ENCODE results near the gene SLC25A4. TPM values are rescaled to one million over a fixed set of nuclear protein-coding genes. Genes with fewer than 3 reads are reported as not detected.
"Not testable (repeated sequence)": the region's sequence is repeated elsewhere in the genome, so short reads cannot be mapped to it uniquely, and the experiment has no call there.

Gene SLC25A4
- total RNA-seq, 2 experiments from 2014 or later: 3.3 to 4.8 TPM

GRCh38 chr4:185186769-185187168, 43.7 kb downstream of the SLC25A4 start:
- no peak overlapping the region for H3K4me3 Mint-ChIP-seq
- peaks cover under 1% of the 10 kb centered on the region for H3K4me1 Mint-ChIP-seq (ENCODE audit: low read depth)
- ChIA-PET CTCF (interaction anchor here (0.8 to 2.1 kb wide), 5 partner anchors 9 to 411 kb away, joined by 3 to 10 read pairs (median 4); no protein-coding TSS in a partner anchor), POLR2A (no interaction called here)
- peaks cover 22% of the 10 kb centered on the region for H3K36me3 Mint-ChIP-seq (ENCODE audit: low read depth)
- DNase-seq (no peak), ATAC-seq (no peak)
- no peak overlapping the region for H3K27ac Mint-ChIP-seq
- no peaks in the 10 kb centered on the region for H3K27me3 Mint-ChIP-seq (ENCODE audit: low read depth)
- H3K9me3 Mint-ChIP-seq (ENCODE audit: insufficient read depth): no peaks in the 10 kb centered on the region

- peaks cover 21% of the 10 kb centered on the region for H3K36me3 Mint-ChIP-seq (ENCODE audit: low read depth)
- no peaks in the 10 kb centered on the region for H3K27me3 Mint-ChIP-seq (ENCODE audit: low read depth)
- H3K9me3 Mint-ChIP-seq (ENCODE audit: insufficient read depth): no peaks in the 10 kb centered on the region
- DNase-seq (no peak), ATAC-seq (no peak)
- POLR2A ChIA-PET: no interaction called here
- no peak overlapping the region for H3K27ac Mint-ChIP-seq
- peaks cover 5% of the 10 kb centered on the region for H3K4me1 Mint-ChIP-seq (ENCODE audit: low read depth)
- CTCF ChIA-PET: no interaction called here
- H3K4me3 Mint-ChIP-seq: no peak overlapping the region
Observed at GRCh38 chr4:185189606-185190305, 46.7 kb downstream of the SLC25A4 start.

- H3K36me3 Mint-ChIP-seq (ENCODE audit: low read depth): peaks cover 21% of the 10 kb centered on the region
- CTCF ChIA-PET: no interaction called here
- H3K9me3 Mint-ChIP-seq (ENCODE audit: insufficient read depth): no peaks in the 10 kb centered on the region
- POLR2A ChIA-PET: no interaction called here
- no peaks in the 10 kb centered on the region for H3K27me3 Mint-ChIP-seq (ENCODE audit: low read depth)
- DNase-seq: no peak
- no peak overlapping the region for H3K4me3 Mint-ChIP-seq
- peaks cover 5% of the 10 kb centered on the region for H3K4me1 Mint-ChIP-seq (ENCODE audit: low read depth)
- no peak overlapping the region for H3K27ac Mint-ChIP-seq
- no peak for ATAC-seq
Observed at GRCh38 chr4:185190306-185190856, 47.3 kb downstream of the SLC25A4 start.

GRCh38 chr4:185192059-185192458, 49.0 kb downstream of the SLC25A4 start:
- Mint-ChIP-seq H3K9me3 (ENCODE audit: insufficient read depth) (no peaks in the 10 kb centered on the region), H3K4me1 (ENCODE audit: low read depth) (peaks cover 8% of the 10 kb centered on the region), H3K27me3 (ENCODE audit: low read depth) (no peaks in the 10 kb centered on the region), H3K36me3 (ENCODE audit: low read depth) (peaks cover 21% of the 10 kb centered on the region), H3K27ac (no peak overlapping the region), H3K4me3 (no peak overlapping the region)
- no peak for ATAC-seq
- ChIA-PET POLR2A (no interaction called here), CTCF (interaction anchor here (1.0 kb wide), 1 partner anchor 152 kb away, joined by 3 read pairs; no protein-coding TSS in a partner anchor)
- DNase-seq: no peak

- POLR2A ChIA-PET: no interaction called here
Observed at GRCh38 chr4:185194924-185195888, 52.1 kb downstream of the SLC25A4 start.

GRCh38 chr4:185196437-185196836, 53.4 kb downstream of the SLC25A4 start:
- H3K36me3 Mint-ChIP-seq (ENCODE audit: low read depth): peaks cover 9% of the 10 kb centered on the region
- peaks cover 9% of the 10 kb centered on the region for H3K4me1 Mint-ChIP-seq (ENCODE audit: low read depth)
- ATAC-seq (no peak), DNase-seq (no peak)
- ChIA-PET CTCF (interaction anchor here (0.7 to 3.9 kb wide), 4 partner anchors 10 to 155 kb away, joined by 3 to 16 read pairs (median 4); no protein-coding TSS in a partner anchor), POLR2A (no interaction called here)
- no peaks in the 10 kb centered on the region for H3K9me3 Mint-ChIP-seq (ENCODE audit: insufficient read depth)
- no peak overlapping the region for H3K4me3 Mint-ChIP-seq
- no peak overlapping the region for H3K27ac Mint-ChIP-seq
- H3K27me3 Mint-ChIP-seq (ENCODE audit: low read depth): no peaks in the 10 kb centered on the region

More at GRCh38 chr4:185194924-185195888, 52.1 kb downstream of the SLC25A4 start:
- no peak overlapping the region for H3K4me3 Mint-ChIP-seq
- H3K9me3 Mint-ChIP-seq (ENCODE audit: insufficient read depth): no peaks in the 10 kb centered on the region
- no peak for DNase-seq
- peaks cover 13% of the 10 kb centered on the region for H3K36me3 Mint-ChIP-seq (ENCODE audit: low read depth)
- no peaks in the 10 kb centered on the region for H3K27me3 Mint-ChIP-seq (ENCODE audit: low read depth)
- no peak overlapping the region for H3K27ac Mint-ChIP-seq
- peaks cover 8% of the 10 kb centered on the region for H3K4me1 Mint-ChIP-seq (ENCODE audit: low read depth)
- CTCF ChIA-PET: interaction anchor here (1.3 to 3.9 kb wide), 2 partner anchors 8 to 12 kb away, joined by 4 to 16 read pairs; no protein-coding TSS in a partner anchor
- no peak for ATAC-seq

- H3K4me3 Mint-ChIP-seq; H3K27ac Mint-ChIP-seq; ATAC-seq; H3K9me3 Mint-ChIP-seq (ENCODE audit: insufficient read depth); DNase-seq; H3K36me3 Mint-ChIP-seq (ENCODE audit: low read depth); POLR2A ChIA-PET; H3K27me3 Mint-ChIP-seq (ENCODE audit: low read depth): not testable (repeated sequence)
- CTCF ChIA-PET: interaction anchor here (1.3 to 3.9 kb wide), 2 partner anchors 12 to 15 kb away, joined by 4 to 16 read pairs; no protein-coding TSS in a partner anchor
- peaks cover 20% of the 10 kb centered on the region for H3K4me1 Mint-ChIP-seq (ENCODE audit: low read depth)
Observed at GRCh38 chr4:185198189-185198588, 55.1 kb downstream of the SLC25A4 start.

Other genes with a start within 250 kb of the SLC25A4 start
- not detected for gene HELT, start 124.8 kb upstream of the SLC25A4 start, total RNA-seq
- gene CFAP97, start 60.7 kb downstream of the SLC25A4 start, total RNA-seq: 10 to 100 TPM; 29.1 to 30.0 TPM
- 10 to 100 TPM; 16.6 to 16.7 TPM for gene SNX25, start 66.3 kb downstream of the SLC25A4 start, total RNA-seq